ENCODE results near the gene AKR1C4. TPM values are rescaled to one million over a fixed set of nuclear protein-coding genes. Genes with fewer than 3 reads are reported as not detected.
"Not testable (repeated sequence)": the region's sequence is repeated elsewhere in the genome, so short reads cannot be mapped to it uniquely, and the experiment has no call there.

AKR1C4 gene
- total and polyA plus RNA-seq, 7 donors, result not detected

DNA sequence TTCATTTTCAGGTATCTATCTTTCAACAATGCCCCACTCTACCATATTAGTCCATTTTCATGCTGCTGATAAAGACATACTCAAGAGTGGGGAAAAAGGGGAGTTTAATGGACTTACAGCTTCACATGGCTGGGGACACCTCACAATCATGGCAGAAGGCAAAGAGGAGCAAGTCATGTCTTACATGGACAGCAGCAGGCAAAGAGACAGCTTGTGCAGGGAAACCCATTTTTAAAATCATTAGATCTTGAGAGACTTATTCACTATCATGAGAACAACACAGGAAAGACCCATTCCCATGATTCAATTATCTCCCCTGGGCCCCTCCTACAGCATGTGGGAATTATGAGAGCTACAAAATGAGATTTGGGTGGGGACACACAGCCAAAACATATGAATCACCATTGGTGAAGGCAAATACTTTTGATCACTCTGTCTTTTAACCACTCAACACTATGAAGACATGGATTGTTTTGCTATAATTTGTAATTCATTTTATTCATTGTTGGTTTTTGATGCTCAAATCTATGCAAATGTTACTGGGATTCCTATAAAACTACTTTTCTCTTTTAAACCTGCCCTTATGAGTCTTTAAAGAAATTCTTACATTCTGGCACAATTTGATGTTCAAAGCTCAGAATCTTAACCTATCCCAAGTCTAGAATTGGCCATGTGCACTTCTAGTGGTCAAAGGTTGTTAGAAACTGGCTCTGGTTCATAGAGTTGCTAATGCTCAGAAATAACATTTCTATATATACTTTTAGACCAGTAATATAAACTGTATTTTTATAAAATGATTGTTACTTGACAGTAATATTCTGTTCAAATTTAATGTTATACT, 15.3 kb downstream of the AKR1C4 start:
- DNase-seq (no peak), ATAC-seq (no peak)
- H3K27me3 ChIP-seq (ENCODE audit: insufficient read depth in 3 of 3, low read length in 2 of 3), result no peaks in the 10 kb centered on the region
- no peak for TF ChIP-seq CTCF (IDR thresholded peaks at IDR 0.05)
- no peaks in the 10 kb centered on the region for H3K4me1 ChIP-seq
- H3K36me3 ChIP-seq (ENCODE audit: insufficient read depth in 1 of 2, low read depth in 1 of 2), result no peaks in the 10 kb centered on the region
- no peaks in the 10 kb centered on the region for H3K9me3 ChIP-seq
- H3K27ac ChIP-seq, result no peak overlapping the region
- intact Hi-C loops (cut with DNase I), result no loop called here
- H3K4me3 ChIP-seq, result no peak overlapping the region

GRCh38 chr10:5216801-5217200, 20.2 kb downstream of the AKR1C4 start:
- WGBS, 3 donors, result 46 to 92% (median 47%) methylated on average over 1 to 2 of the region's 2 CpGs
- H3K4me1 ChIP-seq, result no peaks in the 10 kb centered on the region
- ATAC-seq, result no peak
- no peaks in the 10 kb centered on the region for H3K27me3 ChIP-seq (ENCODE audit: insufficient read depth in 3 of 3, low read length in 2 of 3)
- TF ChIP-seq CTCF (IDR thresholded peaks at IDR 0.05), result no peak
- H3K36me3 ChIP-seq (ENCODE audit: insufficient read depth in 1 of 2, low read depth in 1 of 2), result no peaks in the 10 kb centered on the region
- no peak overlapping the region for H3K27ac ChIP-seq
- no peak overlapping the region for H3K4me3 ChIP-seq
- intact Hi-C loops (cut with DNase I), result no loop called here
- no peaks in the 10 kb centered on the region for H3K9me3 ChIP-seq
- DNase-seq, result no peak

- no peak for DNase-seq
- ATAC-seq, result no peak
- Histone ChIP-seq H3K9me3 (no peaks in the 10 kb centered on the region), H3K27me3 (ENCODE audit: insufficient read depth in 3 of 3, low read length in 2 of 3) (no peaks in the 10 kb centered on the region), H3K4me1 (no peaks in the 10 kb centered on the region), H3K27ac (no peak overlapping the region), H3K36me3 (ENCODE audit: insufficient read depth in 1 of 2, low read depth in 1 of 2) (no peaks in the 10 kb centered on the region), H3K4me3 (no peak overlapping the region)
- 62 to 68% (median 65%) methylated on average over 3 of the region's 3 CpGs for WGBS, 3 donors
- no peak for TF ChIP-seq CTCF (IDR thresholded peaks at IDR 0.05)
- intact Hi-C loops (cut with DNase I), result no loop called here
Observed at GRCh38 chr10:5219262-5219661, 22.6 kb downstream of the AKR1C4 start.

- DNase-seq; H3K9me3 ChIP-seq; intact Hi-C loops (cut with DNase I); H3K4me3 ChIP-seq; ATAC-seq; H3K27ac ChIP-seq; H3K36me3 ChIP-seq (ENCODE audit: insufficient read depth in 1 of 2, low read depth in 1 of 2); H3K4me1 ChIP-seq; H3K27me3 ChIP-seq (ENCODE audit: insufficient read depth in 3 of 3, low read length in 2 of 3): not testable (repeated sequence)
- WGBS, 3 donors, result 78 to 86% (median 80%) methylated on average over 7 of the region's 7 CpGs
Observed at GRCh38 chr10:5222942-5223341, 26.3 kb downstream of the AKR1C4 start.

DNA sequence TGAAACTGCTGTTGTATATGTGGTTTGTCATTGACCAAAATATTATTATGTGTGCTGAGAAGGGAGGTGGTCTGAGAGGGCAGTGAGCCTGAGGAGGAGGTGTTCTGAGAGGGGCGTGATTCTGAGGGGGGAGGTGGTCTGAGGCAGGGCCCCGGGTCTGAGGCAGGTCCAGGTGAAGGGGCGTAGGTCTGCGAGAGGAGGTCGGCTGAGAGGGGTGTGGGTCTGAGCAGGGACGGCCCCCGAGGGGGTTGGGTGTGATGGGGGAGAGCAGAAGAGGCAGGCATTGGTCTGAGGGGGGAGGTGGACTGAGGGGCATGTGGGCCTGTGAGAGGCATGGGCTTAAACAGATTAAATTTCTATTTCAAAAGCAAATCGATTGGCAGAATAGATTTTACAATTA, 32.4 kb downstream of the AKR1C4 start:
- no peak overlapping the region for H3K4me3 ChIP-seq
- H3K9me3 ChIP-seq, result no peaks in the 10 kb centered on the region
- H3K36me3 ChIP-seq (ENCODE audit: insufficient read depth in 1 of 2, low read depth in 1 of 2), result no peaks in the 10 kb centered on the region
- intact Hi-C loops (cut with DNase I), result no loop called here
- ATAC-seq (no peak), DNase-seq (no peak)
- H3K27me3 ChIP-seq (ENCODE audit: insufficient read depth in 3 of 3, low read length in 2 of 3), result no peaks in the 10 kb centered on the region
- TF ChIP-seq CTCF (IDR thresholded peaks at IDR 0.05), result no peak
- no peaks in the 10 kb centered on the region for H3K4me1 ChIP-seq
- no peak overlapping the region for H3K27ac ChIP-seq
- 81 to 87% (median 85%) methylated on average over 8 of the region's 8 CpGs for WGBS, 3 donors
